ENCODE data around the gene DFFB. TPM values are rescaled to one million over a fixed set of nuclear protein-coding genes. Genes with fewer than 3 reads are reported as not detected.

Gene DFFB
- total RNA-seq, 4 donors from 2014 or later: 0.51 to 17.9 (median 9.3) TPM

GRCh38 chr1:3892748-3893147, 35.5 kb downstream of the DFFB start:
- H3K27ac ChIP-seq: no peak overlapping the region
- no peak for TF ChIP-seq CTCF (IDR thresholded peaks at IDR 0.05)
- no peak for TF ChIP-seq POLR2A (IDR thresholded peaks at IDR 0.05)
- H3K36me3 ChIP-seq: no peaks in the 10 kb centered on the region
- no peak for DNase-seq
- H3K4me3 ChIP-seq: no peak overlapping the region
- H3K9me3 ChIP-seq: no peaks in the 10 kb centered on the region
- no peaks in the 10 kb centered on the region for H3K4me1 ChIP-seq
- intact Hi-C loops (cut with DNase I; ENCODE audit: low total_unique reads): no loop called here
- H3K27me3 ChIP-seq: no peaks in the 10 kb centered on the region

DNA sequence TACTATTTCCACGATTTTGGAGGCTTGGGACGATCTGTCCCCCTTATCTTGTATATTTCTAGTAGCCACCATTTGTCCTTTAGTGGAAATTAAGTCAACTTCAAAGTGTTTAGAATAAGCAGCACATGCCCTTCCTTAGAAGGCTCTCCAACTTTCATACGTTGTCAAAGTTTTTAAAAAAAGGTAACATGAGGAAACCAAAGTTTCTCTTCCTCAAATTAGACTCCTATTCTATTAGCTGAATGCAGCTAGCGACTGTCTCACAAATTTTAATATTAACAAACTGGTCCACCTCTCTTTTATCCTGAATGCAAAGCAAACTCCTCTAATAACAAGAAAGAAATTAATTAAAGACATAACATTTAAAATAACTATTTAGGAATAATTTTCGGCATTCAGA, 35.9 kb downstream of the DFFB start:
- no peak for TF ChIP-seq CTCF (IDR thresholded peaks at IDR 0.05)
- TF ChIP-seq POLR2A (IDR thresholded peaks at IDR 0.05): no peak
- no peaks in the 10 kb centered on the region for H3K4me1 ChIP-seq
- no peaks in the 10 kb centered on the region for H3K36me3 ChIP-seq
- H3K9me3 ChIP-seq: no peaks in the 10 kb centered on the region
- no peak overlapping the region for H3K4me3 ChIP-seq
- intact Hi-C loops (cut with DNase I; ENCODE audit: low total_unique reads): no loop called here
- H3K27ac ChIP-seq: no peak overlapping the region
- no peaks in the 10 kb centered on the region for H3K27me3 ChIP-seq
- DNase-seq: no peak

DNA sequence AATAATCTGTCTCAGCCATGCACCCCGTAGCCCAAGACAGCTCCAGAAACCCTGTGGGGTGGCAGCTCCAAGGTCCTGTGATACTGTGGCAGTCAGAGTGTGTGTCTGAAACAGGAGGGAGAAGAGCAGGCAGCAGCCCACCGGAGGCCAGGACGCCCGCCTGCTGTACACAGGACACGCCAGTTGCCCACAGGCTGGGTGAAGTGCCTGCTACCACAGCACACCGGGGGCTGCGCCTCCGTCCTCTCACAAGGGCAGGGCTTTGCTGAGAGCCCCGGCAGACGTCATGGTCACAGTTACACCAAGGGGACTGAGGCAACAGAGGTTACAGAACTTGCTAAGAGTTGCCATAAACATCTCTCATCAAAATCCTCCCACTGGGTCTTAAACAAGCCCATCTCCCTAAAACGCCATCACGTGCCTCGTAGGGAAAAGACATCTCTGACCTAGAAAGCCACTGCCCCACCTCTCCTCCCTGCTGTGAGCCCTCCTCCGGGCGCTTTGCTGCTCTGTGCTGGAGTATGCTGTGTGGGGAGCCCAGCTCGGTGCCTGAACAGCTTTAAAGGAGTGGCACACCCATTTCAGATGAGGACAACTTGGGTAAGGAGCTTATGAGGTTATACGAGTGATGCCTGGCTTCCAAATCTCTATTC, 37.5 kb downstream of the DFFB start:
- TF ChIP-seq POLR2A (IDR thresholded peaks at IDR 0.05) (no peak), CTCF (IDR thresholded peaks at IDR 0.05) (no peak)
- no peak for DNase-seq
- intact Hi-C loops (cut with DNase I; ENCODE audit: low total_unique reads): no loop called here

DNA sequence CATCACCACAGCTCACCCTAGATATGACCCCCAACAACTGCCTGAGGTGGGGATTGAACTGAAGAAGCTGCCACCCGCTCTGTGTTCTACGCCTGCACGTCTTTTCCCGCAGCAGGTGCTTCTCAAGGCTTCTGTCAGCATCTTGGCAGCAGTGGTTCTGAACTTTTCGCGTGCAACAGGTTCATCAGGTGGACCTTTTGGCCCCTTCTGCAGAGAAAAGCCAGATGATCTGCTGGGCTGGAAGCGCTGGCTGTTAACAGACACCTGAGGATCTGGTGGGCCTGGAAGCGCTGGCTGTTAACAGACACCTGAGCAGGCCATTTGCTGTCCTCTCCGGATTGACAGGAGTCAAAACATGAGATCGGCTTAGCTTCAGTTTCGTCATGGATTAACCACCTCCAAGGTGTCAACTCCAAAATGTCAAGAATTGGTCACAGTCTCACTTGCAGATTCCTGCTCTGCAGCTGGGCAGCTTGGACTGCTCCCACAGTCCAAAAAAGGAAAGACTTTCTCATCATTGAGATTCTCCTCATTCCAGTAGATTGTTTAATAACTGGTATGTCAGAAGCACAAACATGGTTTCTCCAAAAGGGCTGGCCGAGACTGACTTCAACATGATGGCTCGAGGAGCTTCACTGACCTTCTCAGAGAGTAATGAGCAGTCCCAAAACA, 38.1 kb downstream of the DFFB start:
- Histone ChIP-seq H3K4me3 (no peak overlapping the region), H3K9me3 (no peaks in the 10 kb centered on the region), H3K36me3 (no peaks in the 10 kb centered on the region), H3K27ac (no peak overlapping the region), H3K27me3 (no peaks in the 10 kb centered on the region), H3K4me1 (no peaks in the 10 kb centered on the region)
- no peak for DNase-seq
- intact Hi-C loops (cut with DNase I; ENCODE audit: low total_unique reads): no loop called here
- TF ChIP-seq POLR2A (IDR thresholded peaks at IDR 0.05): no peak
- no peak for TF ChIP-seq CTCF (IDR thresholded peaks at IDR 0.05)

More for the DNA sequence above, 37.5 kb downstream of the DFFB start:
- Histone ChIP-seq H3K9me3 (no peaks in the 10 kb centered on the region), H3K4me1 (no peaks in the 10 kb centered on the region), H3K27me3 (no peaks in the 10 kb centered on the region), H3K27ac (no peak overlapping the region), H3K36me3 (no peaks in the 10 kb centered on the region), H3K4me3 (no peak overlapping the region)

DNA sequence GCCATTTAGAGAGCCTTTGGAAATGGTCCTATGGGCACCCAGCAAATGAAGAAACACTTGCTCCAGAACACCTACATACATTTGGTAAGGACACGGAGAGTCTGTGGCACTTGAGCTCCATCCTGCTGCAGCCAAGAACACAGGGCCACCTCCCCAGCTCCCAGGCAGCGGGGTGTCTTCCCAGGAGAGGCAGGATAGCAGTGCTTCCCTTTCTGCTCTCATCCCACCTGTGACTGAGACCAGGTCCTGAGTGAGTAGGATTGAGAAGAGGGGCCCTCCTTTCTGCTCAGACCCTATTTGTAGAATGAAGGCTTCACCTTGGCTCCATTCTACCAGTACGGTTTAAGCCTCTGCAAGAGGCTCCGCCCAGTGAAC, 38.7 kb downstream of the DFFB start:
- TF ChIP-seq POLR2A (IDR thresholded peaks at IDR 0.05) (no peak), CTCF (IDR thresholded peaks at IDR 0.05) (no peak)
- no peaks in the 10 kb centered on the region for H3K9me3 ChIP-seq
- no peaks in the 10 kb centered on the region for H3K4me1 ChIP-seq
- H3K4me3 ChIP-seq: no peak overlapping the region
- intact Hi-C loops (cut with DNase I; ENCODE audit: low total_unique reads): no loop called here
- H3K27me3 ChIP-seq: no peaks in the 10 kb centered on the region
- no peaks in the 10 kb centered on the region for H3K36me3 ChIP-seq
- H3K27ac ChIP-seq: no peak overlapping the region
- DNase-seq: no peak
